HepG2 (cell line): ENCODE results near the gene RIPOR3. TPM values are rescaled to one million over a fixed set of nuclear protein-coding genes. Genes with fewer than 3 reads are reported as not detected.

ENCODE experiments used
- ARHGAP35 ChIP-seq: sonication (generic); formaldehyde crosslinking; IDR thresholded peaks from 2 replicates; pipeline ENCODE4 v1.9.0; 2022; ENCODE audit warnings: mild to moderate bottlenecking, inconsistent platforms, moderate library complexity, missing genetic modification reagents, borderline replicate concordance
- REPIN1 ChIP-seq: sonication (generic); formaldehyde crosslinking; IDR thresholded peaks from 2 replicates; pipeline ENCODE4 v1.8.0; 2022; ENCODE audit warnings: missing genetic modification reagents, low read depth, mild to moderate bottlenecking, borderline replicate concordance
- RFXAP ChIP-seq: sonication (generic); formaldehyde crosslinking; IDR thresholded peaks from 2 replicates; pipeline ENCODE4 v1.4.0; 2020; ENCODE audit warnings: missing genetic modification reagents, borderline replicate concordance
- ZNF225 ChIP-seq: sonication (generic); formaldehyde crosslinking; IDR thresholded peaks from 2 replicates; pipeline ENCODE4 v1.4.0; 2020; ENCODE audit warnings: mild to moderate bottlenecking, missing genetic modification reagents
- ZNF451 ChIP-seq: sonication (generic); formaldehyde crosslinking; IDR thresholded peaks from 2 replicates; pipeline ENCODE4 v1.5.0; 2020; ENCODE audit warnings: mild to moderate bottlenecking, missing genetic modification reagents
- polyA plus RNA-seq, 8 experiments: library from polyadenylated mRNA; depleted of rRNA in 3 of 8; stranded (reverse) in 7 of 8; unstranded in 1 of 8; fragments of >200 nt; fragmentation: Illumina TruSeq in 4 of 8; extraction: Trizol in 4 of 8; gene quantifications; 2 replicates each; pipeline versions ENCODE4 v1.2.1 to v1.2.3, GENCODE V29; 2011 to 2016; ENCODE audit warnings: low read depth in 4 of 8, missing spikeins in 1 of 8, mixed read lengths in 1 of 8; ENCODE audit not compliant: insufficient read depth in 1 of 8
- total RNA-seq, 5 experiments: library from RNA; depleted of rRNA; stranded (reverse); fragments of >200 nt; fragmentation: Illumina TruSeq; extraction: Trizol; gene quantifications; 2 replicates each; pipeline ENCODE4 v1.2.3, GENCODE V29; 2016; ENCODE audit warnings: low read depth in 1 of 5
- TF ChIP-seq, protein P1 (sequence below), 2 experiments: fragments of 450-650 bp in 1 of 2; sonication (generic) in 1 of 2; formaldehyde crosslinking in 1 of 2; IDR thresholded peaks; 2 replicates each; pipeline versions ENCODE4 v1.6.1 to v1.8.0; 2016 to 2022; ENCODE audit warnings: antibody characterized with exemption in 1 of 2, mild to moderate bottlenecking in 1 of 2, missing genetic modification reagents in 1 of 2
- TF ChIP-seq, protein P2 (sequence below): sonication (generic); formaldehyde crosslinking; IDR thresholded peaks from 2 replicates; pipeline ENCODE4 v1.5.0; 2020; ENCODE audit warnings: mild to moderate bottlenecking, missing genetic modification reagents
- TF ChIP-seq, protein P3 (sequence below): IDR thresholded peaks from 2 replicates; pipeline ENCODE4 v1.6.1; 2018; ENCODE audit warnings: missing genetic modification reagents
- TF ChIP-seq, protein P4 (sequence below): sonication (generic); formaldehyde crosslinking; IDR thresholded peaks from 2 replicates; pipeline ENCODE4 v1.5.0; 2020; ENCODE audit warnings: mild to moderate bottlenecking, missing genetic modification reagents, borderline replicate concordance

Gene RIPOR3
- total and polyA plus RNA-seq, 2 of the 13 experiments (the other 11 are each of a cell fraction or from before 2014, with no cell fraction given), result 0.18 TPM; not detected in 1

DNA sequence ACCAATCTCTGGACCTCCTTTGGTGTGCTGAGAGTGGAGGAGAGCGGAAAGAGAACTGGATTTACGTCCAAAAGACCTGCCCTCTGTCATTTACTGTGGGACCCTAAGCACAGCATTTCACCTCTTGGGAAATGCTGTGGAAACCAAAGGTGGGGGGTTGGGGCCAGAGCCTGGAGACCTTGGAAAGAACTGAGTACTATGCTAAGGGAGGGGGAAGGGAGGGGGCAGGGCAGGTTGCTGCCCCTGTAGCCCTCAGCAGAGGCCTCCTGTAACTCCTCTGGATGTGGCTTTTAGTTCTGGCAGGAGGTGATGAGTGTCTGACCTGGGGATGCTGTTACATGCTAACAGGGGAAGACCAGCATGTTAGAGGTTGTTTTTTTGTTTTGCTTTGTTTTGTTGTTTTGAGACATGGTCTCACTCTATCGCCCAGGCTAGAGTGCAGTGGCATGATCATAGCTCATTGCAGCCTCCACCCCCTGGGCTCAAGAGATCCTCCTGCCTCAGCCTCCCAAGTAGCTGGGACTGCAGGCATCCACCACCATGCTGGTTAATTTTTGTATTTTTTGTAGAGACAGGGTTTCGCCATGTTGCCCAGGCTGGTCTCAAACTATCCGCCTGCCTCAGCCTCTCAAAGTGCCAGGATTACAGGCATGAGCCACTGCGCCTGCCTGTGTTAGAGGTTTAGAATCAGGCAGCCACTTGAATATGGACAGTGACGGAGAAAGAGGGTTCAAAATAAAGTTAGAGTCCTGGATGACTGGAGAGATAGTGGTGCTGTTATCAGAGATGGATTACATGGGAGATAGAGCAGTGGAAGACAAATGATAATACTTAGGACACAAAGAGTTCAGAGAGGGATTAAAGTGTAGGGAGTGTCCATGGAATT is 21.7 kb upstream of the RIPOR3 start (continued):
- TF ChIP-seq, protein P1, sequence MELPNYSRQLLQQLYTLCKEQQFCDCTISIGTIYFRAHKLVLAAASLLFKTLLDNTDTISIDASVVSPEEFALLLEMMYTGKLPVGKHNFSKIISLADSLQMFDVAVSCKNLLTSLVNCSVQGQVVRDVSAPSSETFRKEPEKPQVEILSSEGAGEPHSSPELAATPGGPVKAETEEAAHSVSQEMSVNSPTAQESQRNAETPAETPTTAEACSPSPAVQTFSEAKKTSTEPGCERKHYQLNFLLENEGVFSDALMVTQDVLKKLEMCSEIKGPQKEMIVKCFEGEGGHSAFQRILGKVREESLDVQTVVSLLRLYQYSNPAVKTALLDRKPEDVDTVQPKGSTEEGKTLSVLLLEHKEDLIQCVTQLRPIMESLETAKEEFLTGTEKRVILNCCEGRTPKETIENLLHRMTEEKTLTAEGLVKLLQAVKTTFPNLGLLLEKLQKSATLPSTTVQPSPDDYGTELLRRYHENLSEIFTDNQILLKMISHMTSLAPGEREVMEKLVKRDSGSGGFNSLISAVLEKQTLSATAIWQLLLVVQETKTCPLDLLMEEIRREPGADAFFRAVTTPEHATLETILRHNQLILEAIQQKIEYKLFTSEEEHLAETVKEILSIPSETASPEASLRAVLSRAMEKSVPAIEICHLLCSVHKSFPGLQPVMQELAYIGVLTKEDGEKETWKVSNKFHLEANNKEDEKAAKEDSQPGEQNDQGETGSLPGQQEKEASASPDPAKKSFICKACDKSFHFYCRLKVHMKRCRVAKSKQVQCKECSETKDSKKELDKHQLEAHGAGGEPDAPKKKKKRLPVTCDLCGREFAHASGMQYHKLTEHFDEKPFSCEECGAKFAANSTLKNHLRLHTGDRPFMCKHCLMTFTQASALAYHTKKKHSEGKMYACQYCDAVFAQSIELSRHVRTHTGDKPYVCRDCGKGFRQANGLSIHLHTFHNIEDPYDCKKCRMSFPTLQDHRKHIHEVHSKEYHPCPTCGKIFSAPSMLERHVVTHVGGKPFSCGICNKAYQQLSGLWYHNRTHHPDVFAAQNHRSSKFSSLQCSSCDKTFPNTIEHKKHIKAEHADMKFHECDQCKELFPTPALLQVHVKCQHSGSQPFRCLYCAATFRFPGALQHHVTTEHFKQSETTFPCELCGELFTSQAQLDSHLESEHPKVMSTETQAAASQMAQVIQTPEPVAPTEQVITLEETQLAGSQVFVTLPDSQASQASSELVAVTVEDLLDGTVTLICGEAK (IDR thresholded peaks at IDR 0.05), result no peak
- TF ChIP-seq, protein P1 (CRISPR knock-in tag; IDR thresholded peaks at IDR 0.05), result no peak
- TF ChIP-seq REPIN1 (CRISPR knock-in tag) (no peak), ARHGAP35 (no peak), ZNF225 (no peak), RFXAP (no peak), ZNF451 (CRISPR knock-in tag) (no peak)
- TF ChIP-seq, protein P2, sequence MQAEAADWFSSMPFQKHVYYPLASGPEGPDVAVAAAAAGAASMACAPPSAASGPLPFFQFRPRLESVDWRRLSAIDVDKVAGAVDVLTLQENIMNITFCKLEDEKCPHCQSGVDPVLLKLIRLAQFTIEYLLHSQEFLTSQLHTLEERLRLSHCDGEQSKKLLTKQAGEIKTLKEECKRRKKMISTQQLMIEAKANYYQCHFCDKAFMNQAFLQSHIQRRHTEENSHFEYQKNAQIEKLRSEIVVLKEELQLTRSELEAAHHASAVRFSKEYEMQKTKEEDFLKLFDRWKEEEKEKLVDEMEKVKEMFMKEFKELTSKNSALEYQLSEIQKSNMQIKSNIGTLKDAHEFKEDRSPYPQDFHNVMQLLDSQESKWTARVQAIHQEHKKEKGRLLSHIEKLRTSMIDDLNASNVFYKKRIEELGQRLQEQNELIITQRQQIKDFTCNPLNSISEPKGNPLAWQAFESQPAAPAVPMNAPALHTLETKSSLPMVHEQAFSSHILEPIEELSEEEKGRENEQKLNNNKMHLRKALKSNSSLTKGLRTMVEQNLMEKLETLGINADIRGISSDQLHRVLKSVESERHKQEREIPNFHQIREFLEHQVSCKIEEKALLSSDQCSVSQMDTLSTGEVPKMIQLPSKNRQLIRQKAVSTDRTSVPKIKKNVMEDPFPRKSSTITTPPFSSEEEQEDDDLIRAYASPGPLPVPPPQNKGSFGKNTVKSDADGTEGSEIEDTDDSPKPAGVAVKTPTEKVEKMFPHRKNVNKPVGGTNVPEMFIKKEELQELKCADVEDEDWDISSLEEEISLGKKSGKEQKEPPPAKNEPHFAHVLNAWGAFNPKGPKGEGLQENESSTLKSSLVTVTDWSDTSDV (CRISPR knock-in tag), result no peak
- TF ChIP-seq, protein P3, sequence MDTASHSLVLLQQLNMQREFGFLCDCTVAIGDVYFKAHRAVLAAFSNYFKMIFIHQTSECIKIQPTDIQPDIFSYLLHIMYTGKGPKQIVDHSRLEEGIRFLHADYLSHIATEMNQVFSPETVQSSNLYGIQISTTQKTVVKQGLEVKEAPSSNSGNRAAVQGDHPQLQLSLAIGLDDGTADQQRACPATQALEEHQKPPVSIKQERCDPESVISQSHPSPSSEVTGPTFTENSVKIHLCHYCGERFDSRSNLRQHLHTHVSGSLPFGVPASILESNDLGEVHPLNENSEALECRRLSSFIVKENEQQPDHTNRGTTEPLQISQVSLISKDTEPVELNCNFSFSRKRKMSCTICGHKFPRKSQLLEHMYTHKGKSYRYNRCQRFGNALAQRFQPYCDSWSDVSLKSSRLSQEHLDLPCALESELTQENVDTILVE (CRISPR knock-in tag), result no peak
- TF ChIP-seq, protein P4, sequence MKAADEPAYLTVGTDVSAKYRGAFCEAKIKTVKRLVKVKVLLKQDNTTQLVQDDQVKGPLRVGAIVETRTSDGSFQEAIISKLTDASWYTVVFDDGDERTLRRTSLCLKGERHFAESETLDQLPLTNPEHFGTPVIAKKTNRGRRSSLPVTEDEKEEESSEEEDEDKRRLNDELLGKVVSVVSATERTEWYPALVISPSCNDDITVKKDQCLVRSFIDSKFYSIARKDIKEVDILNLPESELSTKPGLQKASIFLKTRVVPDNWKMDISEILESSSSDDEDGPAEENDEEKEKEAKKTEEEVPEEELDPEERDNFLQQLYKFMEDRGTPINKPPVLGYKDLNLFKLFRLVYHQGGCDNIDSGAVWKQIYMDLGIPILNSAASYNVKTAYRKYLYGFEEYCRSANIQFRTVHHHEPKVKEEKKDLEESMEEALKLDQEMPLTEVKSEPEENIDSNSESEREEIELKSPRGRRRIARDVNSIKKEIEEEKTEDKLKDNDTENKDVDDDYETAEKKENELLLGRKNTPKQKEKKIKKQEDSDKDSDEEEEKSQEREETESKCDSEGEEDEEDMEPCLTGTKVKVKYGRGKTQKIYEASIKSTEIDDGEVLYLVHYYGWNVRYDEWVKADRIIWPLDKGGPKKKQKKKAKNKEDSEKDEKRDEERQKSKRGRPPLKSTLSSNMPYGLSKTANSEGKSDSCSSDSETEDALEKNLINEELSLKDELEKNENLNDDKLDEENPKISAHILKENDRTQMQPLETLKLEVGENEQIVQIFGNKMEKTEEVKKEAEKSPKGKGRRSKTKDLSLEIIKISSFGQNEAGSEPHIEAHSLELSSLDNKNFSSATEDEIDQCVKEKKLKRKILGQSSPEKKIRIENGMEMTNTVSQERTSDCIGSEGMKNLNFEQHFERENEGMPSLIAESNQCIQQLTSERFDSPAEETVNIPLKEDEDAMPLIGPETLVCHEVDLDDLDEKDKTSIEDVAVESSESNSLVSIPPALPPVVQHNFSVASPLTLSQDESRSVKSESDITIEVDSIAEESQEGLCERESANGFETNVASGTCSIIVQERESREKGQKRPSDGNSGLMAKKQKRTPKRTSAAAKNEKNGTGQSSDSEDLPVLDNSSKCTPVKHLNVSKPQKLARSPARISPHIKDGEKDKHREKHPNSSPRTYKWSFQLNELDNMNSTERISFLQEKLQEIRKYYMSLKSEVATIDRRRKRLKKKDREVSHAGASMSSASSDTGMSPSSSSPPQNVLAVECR (CRISPR knock-in tag), result no peak
